IgD-negative memory B cell (primary cell): ENCODE data around the gene FCN1. TPM values are rescaled to one million over a fixed set of nuclear protein-coding genes. Genes with fewer than 3 reads are reported as not detected.
A peak's percentile ranks its signal among the peaks of the same experiment; 100 is the strongest.

Experiments
- H3K27ac Mint-ChIP-seq, 3 donors: one replicate each; pipeline ENCODE4 v1.8.0; 2020 to 2022; ENCODE audit warnings: mild to moderate bottlenecking in 3 of 3, mixed read lengths in 3 of 3, moderate library complexity in 1 of 3
- H3K27me3 Mint-ChIP-seq: one replicate; pipeline ENCODE4 v1.8.0; 2021; ENCODE audit warnings: mixed read lengths
- H3K36me3 Mint-ChIP-seq: one replicate; pipeline ENCODE4 v1.8.0; 2020; ENCODE audit warnings: mild to moderate bottlenecking, mixed read lengths
- H3K4me1 Mint-ChIP-seq, 3 donors: one replicate each; pipeline ENCODE4 v1.8.0; 2020 to 2022; ENCODE audit warnings: mixed read lengths in 3 of 3, mild to moderate bottlenecking in 1 of 3
- H3K4me3 Mint-ChIP-seq, 4 donors: one replicate each; pipeline ENCODE4 v1.8.0; 2020 to 2022; ENCODE audit warnings: mild to moderate bottlenecking in 4 of 4, mixed read lengths in 4 of 4, moderate library complexity in 3 of 4
- H3K9me3 Mint-ChIP-seq, 3 donors: one replicate each; pipeline ENCODE4 v1.8.0; 2020 to 2021; ENCODE audit warnings: mixed read lengths in 3 of 3, mild to moderate bottlenecking in 1 of 3
- polyA plus RNA-seq: library from polyadenylated mRNA; unstranded; fragments of 300-500 nt; fragmentation: Illumina TruSeq; gene quantifications from one replicate; pipeline ENCODE4 v1.2.3, GENCODE V29; 2021

The FCN1 gene
- polyA plus RNA-seq, 1 donor from 2014 or later = 9.5 TPM

GRCh38 chr9:134944351-134944802, 26.7 kb upstream of the FCN1 start:
- Mint-ChIP-seq H3K9me3 (no peaks in the 10 kb centered on the region), H3K27me3 (peaks cover 9% of the 10 kb centered on the region), H3K4me3 (peak overlapping the region in 1 of 4 donors; percentile 30), H3K4me1 (no peaks in the 10 kb centered on the region), H3K27ac (no peak overlapping the region), H3K36me3 (no peaks in the 10 kb centered on the region)

DNA sequence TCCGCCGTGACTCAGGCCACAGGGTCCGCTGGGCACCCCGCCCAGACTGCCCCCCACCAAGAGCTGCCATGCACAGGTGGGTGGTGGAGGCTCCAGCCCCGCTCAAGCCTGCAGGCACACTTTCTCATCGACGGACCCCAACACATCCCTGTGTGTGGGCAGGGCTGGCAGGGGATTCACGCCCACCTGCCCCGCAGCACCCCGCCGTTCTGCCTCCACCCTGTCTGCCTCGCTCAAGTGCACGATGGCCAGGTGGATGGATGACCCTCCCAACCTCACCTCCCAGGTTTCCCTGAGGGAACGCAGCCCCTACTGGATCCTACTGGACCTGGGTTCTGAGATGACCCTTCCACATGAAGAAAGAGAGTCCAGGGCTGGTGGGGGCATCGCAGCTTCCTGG, 26.1 kb upstream of the FCN1 start:
- H3K4me3 Mint-ChIP-seq = no peak overlapping the region
- peaks cover 9% of the 10 kb centered on the region for H3K27me3 Mint-ChIP-seq
- H3K4me1 Mint-ChIP-seq = peaks cover 0 to under 1% (median 0%) of the 10 kb centered on the region in 3 donors
- H3K27ac Mint-ChIP-seq = no peak overlapping the region
- no peaks in the 10 kb centered on the region for H3K36me3 Mint-ChIP-seq
- no peaks in the 10 kb centered on the region for H3K9me3 Mint-ChIP-seq

DNA sequence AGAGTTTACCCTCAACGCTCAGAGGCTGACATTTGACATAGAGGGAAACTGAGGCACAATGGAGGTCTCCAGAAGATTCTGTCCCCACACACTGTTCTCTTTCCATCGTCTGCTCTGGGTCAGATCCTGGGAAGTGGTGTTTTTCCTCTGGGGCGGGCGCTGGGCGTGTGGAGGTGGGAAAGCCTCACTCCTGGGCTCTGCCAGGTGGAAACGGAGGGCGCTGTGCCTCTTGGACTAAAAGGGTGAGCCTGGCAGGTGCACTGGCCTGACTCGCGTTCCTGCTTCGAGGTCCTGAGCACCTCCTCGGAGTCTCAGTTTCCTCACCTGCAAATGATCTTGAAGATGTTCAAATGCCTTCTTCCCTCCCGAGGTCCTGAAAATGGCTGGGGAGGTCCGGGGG, 25.7 kb upstream of the FCN1 start:
- H3K9me3 Mint-ChIP-seq = no peaks in the 10 kb centered on the region
- H3K36me3 Mint-ChIP-seq = no peaks in the 10 kb centered on the region
- H3K27ac Mint-ChIP-seq = no peak overlapping the region
- H3K4me3 Mint-ChIP-seq = no peak overlapping the region
- H3K4me1 Mint-ChIP-seq = peaks cover 0 to 1% (median 0%) of the 10 kb centered on the region in 3 donors
- H3K27me3 Mint-ChIP-seq = peaks cover 9% of the 10 kb centered on the region

DNA sequence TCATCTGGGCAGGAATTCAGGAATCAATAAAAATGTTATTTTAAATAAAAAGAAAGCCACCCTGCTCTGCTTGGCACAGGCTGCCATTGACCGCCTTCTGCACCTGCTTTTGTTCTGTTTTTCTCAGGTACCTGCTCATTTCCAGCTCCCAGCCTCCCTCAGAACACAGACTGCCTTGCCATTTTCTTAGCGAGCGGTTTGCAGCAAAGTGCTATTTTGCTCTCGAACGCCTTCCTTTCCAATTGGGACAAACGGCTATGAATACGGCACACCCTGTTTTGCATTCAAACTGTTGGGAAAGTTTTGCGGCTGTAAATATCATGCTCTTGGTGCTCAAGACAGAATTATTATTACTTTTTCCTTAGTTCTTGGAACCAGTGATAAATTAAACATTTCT, 25.1 kb upstream of the FCN1 start:
- Mint-ChIP-seq H3K9me3 (no peaks in the 10 kb centered on the region), H3K4me1 (peaks cover 0 to 1% (median 0%) of the 10 kb centered on the region in 3 donors), H3K27me3 (peaks cover 9% of the 10 kb centered on the region), H3K4me3 (no peak overlapping the region), H3K36me3 (no peaks in the 10 kb centered on the region), H3K27ac (no peak overlapping the region)

- Mint-ChIP-seq H3K4me1 (peaks cover 0 to 5% (median 4%) of the 10 kb centered on the region in 3 donors), H3K27me3 (peaks cover 11% of the 10 kb centered on the region), H3K4me3 (no peak overlapping the region), H3K9me3 (no peaks in the 10 kb centered on the region), H3K27ac (no peak overlapping the region), H3K36me3 (no peaks in the 10 kb centered on the region)
These were observed 24.5 kb upstream of the FCN1 start for GRCh38 chr9:134942011-134942787.

DNA sequence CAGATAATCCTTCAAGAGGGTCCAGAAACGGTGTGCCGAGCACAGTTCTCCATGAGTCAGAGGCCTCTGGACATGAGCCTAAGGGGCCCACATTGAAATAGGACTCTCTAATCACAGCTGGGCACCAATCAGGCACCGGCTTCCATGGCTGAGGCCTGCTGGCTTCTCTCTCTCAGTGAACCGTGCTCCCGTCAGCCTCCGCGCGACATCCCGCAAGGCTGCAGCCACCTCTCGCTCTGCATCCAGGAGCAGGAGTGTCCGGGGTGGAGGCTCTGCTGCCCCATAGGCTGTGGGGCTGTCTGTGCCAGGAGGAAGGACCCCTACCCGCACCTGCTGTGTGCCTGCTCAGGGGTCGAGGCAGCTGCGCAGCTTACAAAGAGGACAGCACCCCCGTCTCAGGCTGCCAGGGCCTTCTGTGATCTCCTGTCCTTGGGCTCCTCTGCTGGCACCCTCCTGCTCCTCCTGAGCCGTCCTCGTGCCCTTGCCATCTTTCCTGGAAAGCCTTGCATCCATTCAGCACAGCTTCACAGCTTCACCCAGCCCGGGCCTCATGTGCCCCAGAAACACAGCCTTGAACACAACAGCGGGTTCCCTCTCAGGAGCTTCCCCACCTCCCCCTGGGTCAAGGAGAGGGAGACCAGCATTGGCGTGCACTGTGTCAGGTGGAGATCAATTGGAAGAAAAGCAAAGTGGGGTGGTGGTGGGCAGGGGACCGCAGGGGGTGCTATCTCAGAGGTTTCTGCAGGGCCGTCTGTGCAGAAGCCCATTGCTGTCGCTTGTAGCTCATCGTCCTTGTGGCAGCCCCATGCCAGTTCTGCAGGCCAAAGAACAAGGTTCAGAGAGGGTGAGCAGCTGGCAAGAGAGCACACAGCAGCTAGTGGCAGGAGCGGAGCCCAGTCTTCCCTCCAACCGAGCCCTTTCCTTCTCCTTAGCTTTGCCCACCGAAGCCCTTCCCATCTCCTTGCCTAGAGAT, 22.8 kb upstream of the FCN1 start:
- no peaks in the 10 kb centered on the region for H3K9me3 Mint-ChIP-seq
- peaks cover 12% of the 10 kb centered on the region for H3K27me3 Mint-ChIP-seq
- H3K27ac Mint-ChIP-seq = no peak overlapping the region
- no peaks in the 10 kb centered on the region for H3K36me3 Mint-ChIP-seq
- H3K4me3 Mint-ChIP-seq = no peak overlapping the region
- peaks cover 9 to 17% (median 12%) of the 10 kb centered on the region in 3 donors for H3K4me1 Mint-ChIP-seq

DNA sequence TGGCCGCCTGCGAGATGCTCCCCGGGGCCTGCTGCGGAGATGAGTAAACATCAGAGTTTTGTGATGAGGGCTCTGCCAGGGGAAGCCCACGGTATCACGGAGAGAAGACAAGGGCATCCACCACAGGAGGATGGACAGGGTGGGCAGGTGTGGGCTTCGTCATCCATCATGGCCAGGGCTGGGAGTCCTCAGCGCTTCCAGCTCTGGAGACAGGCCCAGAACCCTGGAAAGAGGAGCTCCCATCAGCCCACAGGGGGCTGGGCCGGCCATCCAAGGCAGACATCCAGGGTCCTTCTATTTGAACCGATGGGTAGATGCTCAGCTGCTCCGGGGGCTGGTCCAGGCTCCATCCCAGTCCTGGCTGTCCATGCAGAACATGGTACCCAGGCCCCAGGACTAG, 22.1 kb upstream of the FCN1 start:
- no peak overlapping the region for H3K27ac Mint-ChIP-seq
- peaks cover 9 to 18% (median 12%) of the 10 kb centered on the region in 3 donors for H3K4me1 Mint-ChIP-seq
- no peaks in the 10 kb centered on the region for H3K9me3 Mint-ChIP-seq

GRCh38 chr9:134939080-134939733, 21.5 kb upstream of the FCN1 start:
- Mint-ChIP-seq H3K4me1 (peaks cover 9 to 19% (median 12%) of the 10 kb centered on the region in 3 donors), H3K27ac (no peak overlapping the region), H3K36me3 (no peaks in the 10 kb centered on the region), H3K4me3 (no peak overlapping the region), H3K9me3 (no peaks in the 10 kb centered on the region), H3K27me3 (peaks cover 22% of the 10 kb centered on the region)

More for the DNA sequence above, 22.1 kb upstream of the FCN1 start:
- Mint-ChIP-seq H3K27me3 (peaks cover 16% of the 10 kb centered on the region), H3K4me3 (no peak overlapping the region), H3K36me3 (no peaks in the 10 kb centered on the region)

- peaks cover 28% of the 10 kb centered on the region for H3K27me3 Mint-ChIP-seq
- H3K4me3 Mint-ChIP-seq = no peak overlapping the region
- H3K9me3 Mint-ChIP-seq = no peaks in the 10 kb centered on the region
- no peak overlapping the region for H3K27ac Mint-ChIP-seq
- no peaks in the 10 kb centered on the region for H3K36me3 Mint-ChIP-seq
- H3K4me1 Mint-ChIP-seq = peaks cover 9 to 19% (median 13%) of the 10 kb centered on the region in 3 donors
These were observed 20.8 kb upstream of the FCN1 start for GRCh38 chr9:134938346-134939079.

DNA sequence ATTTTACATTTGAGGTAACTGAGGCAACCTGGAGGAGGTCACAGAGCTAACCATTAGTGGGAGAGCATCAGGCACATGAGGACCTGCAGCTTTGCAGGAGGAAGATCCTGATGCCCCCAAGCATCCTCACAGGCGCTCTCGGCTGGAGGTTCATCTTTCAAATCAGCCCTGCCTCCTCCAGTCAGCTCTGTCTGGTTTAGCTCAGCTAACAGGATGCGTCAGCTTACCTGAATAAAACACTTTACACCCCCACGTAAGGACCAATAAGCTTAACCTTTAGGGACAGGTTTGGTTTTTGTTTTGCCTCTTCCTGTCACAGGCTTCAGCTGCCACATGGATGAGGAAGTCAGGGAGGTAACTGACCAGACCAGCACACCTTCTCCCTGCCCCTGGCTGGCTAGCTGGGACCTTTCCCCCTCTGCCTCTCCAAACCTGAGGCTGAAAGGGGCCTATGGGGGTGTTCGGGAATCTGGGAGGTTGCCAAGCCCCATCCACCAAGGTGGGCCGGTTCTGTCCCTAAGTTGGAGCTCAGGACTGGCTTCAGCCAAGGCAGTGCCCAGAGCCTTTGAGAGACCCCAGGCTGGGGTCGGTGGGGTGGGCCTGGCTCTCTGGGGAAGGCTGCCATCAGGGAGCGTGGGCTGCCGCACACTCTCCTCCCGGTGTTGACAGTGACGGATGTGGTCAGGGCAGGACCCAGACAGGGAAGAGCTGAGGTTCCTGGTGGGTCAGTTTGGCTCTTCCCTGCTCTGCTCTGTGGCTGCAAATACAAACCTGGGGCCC, 20.0 kb upstream of the FCN1 start:
- no peaks in the 10 kb centered on the region for H3K9me3 Mint-ChIP-seq
- no peak overlapping the region for H3K27ac Mint-ChIP-seq
- H3K4me1 Mint-ChIP-seq = peaks cover 9 to 19% (median 13%) of the 10 kb centered on the region in 3 donors
- peaks cover 31% of the 10 kb centered on the region for H3K27me3 Mint-ChIP-seq
- H3K4me3 Mint-ChIP-seq = no peak overlapping the region
- H3K36me3 Mint-ChIP-seq = no peaks in the 10 kb centered on the region

GRCh38 chr9:134937164-134937555, 19.4 kb upstream of the FCN1 start:
- Mint-ChIP-seq H3K4me1 (peaks cover 11 to 19% (median 13%) of the 10 kb centered on the region in 3 donors), H3K27ac (no peak overlapping the region), H3K27me3 (peaks cover 37% of the 10 kb centered on the region), H3K9me3 (peaks cover 0 to 3% (median 1%) of the 10 kb centered on the region in 3 donors), H3K36me3 (no peaks in the 10 kb centered on the region), H3K4me3 (peak overlapping the region in 1 of 4 donors; percentile 63)

DNA sequence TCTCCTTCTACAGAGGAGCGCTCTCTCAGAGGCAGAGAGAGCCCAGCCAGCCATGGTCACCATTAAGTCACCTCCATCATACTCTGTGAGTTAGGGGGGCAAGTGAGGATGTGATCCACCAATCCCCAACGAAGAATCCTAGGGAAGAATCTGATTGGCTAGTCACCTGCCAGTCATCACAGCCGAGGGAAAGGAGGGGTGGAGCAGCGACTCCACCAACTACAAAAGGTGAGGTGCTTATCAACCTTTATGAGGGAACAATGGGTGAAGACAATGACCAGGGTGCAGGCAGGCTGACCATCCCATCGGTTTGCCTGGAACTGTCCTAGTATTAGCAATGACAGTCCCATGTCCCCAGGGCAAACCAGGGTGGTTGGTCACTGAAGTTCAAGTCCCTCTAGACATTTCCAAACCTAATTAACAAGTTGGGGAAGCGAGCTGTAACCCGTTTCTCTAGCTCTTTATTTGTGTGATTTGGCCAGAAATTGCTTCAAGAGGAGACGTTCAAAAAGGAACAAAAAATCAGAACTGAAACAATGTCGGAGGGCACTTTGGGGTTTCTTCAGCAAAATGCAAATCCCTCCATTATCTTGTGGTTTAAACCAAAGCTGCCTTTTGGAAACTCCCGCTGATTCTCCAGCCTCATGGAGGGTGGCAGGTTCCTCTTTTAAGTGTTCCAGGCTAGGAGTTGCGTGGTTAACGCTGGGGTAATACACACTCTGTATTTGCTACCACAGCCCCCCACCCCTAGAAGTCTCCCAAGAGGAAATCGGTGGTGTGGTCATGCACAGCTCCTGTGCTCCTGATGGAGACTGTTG, 18.8 kb upstream of the FCN1 start:
- no peak overlapping the region for H3K27ac Mint-ChIP-seq
- peak overlapping the region in 1 of 4 donors; percentile 63 for H3K4me3 Mint-ChIP-seq

More for the DNA sequence above, 18.8 kb upstream of the FCN1 start:
- Mint-ChIP-seq H3K9me3 (peaks cover 0 to 6% (median 5%) of the 10 kb centered on the region in 3 donors), H3K27me3 (peaks cover 41% of the 10 kb centered on the region), H3K36me3 (no peaks in the 10 kb centered on the region), H3K4me1 (peaks cover 13 to 19% (median 17%) of the 10 kb centered on the region in 3 donors)
